GM21526 (cell line): ENCODE results near the gene PLEKHA7.
"Not testable (repeated sequence)": the region's sequence is repeated elsewhere in the genome, so short reads cannot be mapped to it uniquely, and the experiment has no call there.

Experiments
- ATAC-seq: cut with Tn5 transposase; IDR thresholded peaks from one replicate; pipeline ENCODE4 v1.9.1; 2021; ENCODE audit warnings: moderate library complexity; ENCODE audit not compliant: unreplicated experiment, low FRiP score

Gene PLEKHA7

GRCh38 chr11:16889010-16889409 lies 125.2 kb downstream of the PLEKHA7 start:
- not testable (repeated sequence) for ATAC-seq

- not testable (repeated sequence) for ATAC-seq
Measured at GRCh38 chr11:16887887-16888286, 126.3 kb downstream of the PLEKHA7 start.

- no peak for ATAC-seq
Measured at GRCh38 chr11:16883174-16883573, 131.0 kb downstream of the PLEKHA7 start.

GRCh38 chr11:16881766-16882165 lies 132.4 kb downstream of the PLEKHA7 start:
- ATAC-seq, result no peak

GRCh38 chr11:16881074-16881709 lies 133.0 kb downstream of the PLEKHA7 start:
- no peak for ATAC-seq

GRCh38 chr11:16880184-16880801 lies 133.9 kb downstream of the PLEKHA7 start:
- ATAC-seq, result no peak

GRCh38 chr11:16879690-16880089 lies 134.5 kb downstream of the PLEKHA7 start:
- no peak for ATAC-seq

GRCh38 chr11:16876837-16877236 lies 137.4 kb downstream of the PLEKHA7 start:
- no peak for ATAC-seq

GRCh38 chr11:16876053-16876752 lies 138.0 kb downstream of the PLEKHA7 start:
- no peak for ATAC-seq

- no peak for ATAC-seq
Measured at GRCh38 chr11:16874275-16874975, 139.8 kb downstream of the PLEKHA7 start.

GRCh38 chr11:16873289-16873688 lies 140.9 kb downstream of the PLEKHA7 start:
- no peak for ATAC-seq

GRCh38 chr11:16871368-16871767 lies 142.8 kb downstream of the PLEKHA7 start:
- no peak for ATAC-seq

GRCh38 chr11:16867097-16867496 lies 147.1 kb downstream of the PLEKHA7 start:
- ATAC-seq, result no peak

- ATAC-seq, result not testable (repeated sequence)
Measured at GRCh38 chr11:16864428-16864827, 149.8 kb downstream of the PLEKHA7 start.

GRCh38 chr11:16863389-16863788 lies 150.8 kb downstream of the PLEKHA7 start:
- ATAC-seq, result no peak

- ATAC-seq, result no peak
Measured at GRCh38 chr11:16862726-16863125, 151.5 kb downstream of the PLEKHA7 start.

- no peak for ATAC-seq
Measured at GRCh38 chr11:16861862-16862261, 152.4 kb downstream of the PLEKHA7 start.

- no peak for ATAC-seq
Measured at GRCh38 chr11:16860617-16861016, 153.6 kb downstream of the PLEKHA7 start.

GRCh38 chr11:16859651-16860050 lies 154.6 kb downstream of the PLEKHA7 start:
- ATAC-seq, result no peak

- no peak for ATAC-seq
Measured at GRCh38 chr11:16857186-16857585, 157.0 kb downstream of the PLEKHA7 start.

- no peak for ATAC-seq
Measured at GRCh38 chr11:16856022-16856471, 158.2 kb downstream of the PLEKHA7 start.
